ENCODE data around the gene LBR. TPM values are rescaled to one million over a fixed set of nuclear protein-coding genes. Genes with fewer than 3 reads are reported as not detected.
"Not testable (repeated sequence)": the region's sequence is repeated elsewhere in the genome, so short reads cannot be mapped to it uniquely, and the experiment has no call there.

Gene LBR
- total RNA-seq, 2 donors from 2014 or later = 18.2 to 21.1 TPM

- intact Hi-C loops (cut with DNase I) = no loop called here
- no peak for ATAC-seq
These were observed 20.1 kb downstream of the LBR start for GRCh38 chr1:225407755-225408154.

GRCh38 chr1:225406976-225407725, 20.7 kb downstream of the LBR start:
- intact Hi-C loops (cut with DNase I) = no loop called here

More at GRCh38 chr1:225407755-225408154, 20.1 kb downstream of the LBR start:
- DNase-seq = no peak

GRCh38 chr1:225400968-225401367, 26.9 kb downstream of the LBR start:
- DNase-seq (no peak), ATAC-seq (no peak)
- intact Hi-C loops (cut with DNase I) = no loop called here

More at GRCh38 chr1:225406976-225407725, 20.7 kb downstream of the LBR start:
- DNase-seq = no peak
- no peak for ATAC-seq

- no peak for ATAC-seq
- DNase-seq = no peak
- intact Hi-C loops (cut with DNase I) = no loop called here
These were observed 31.5 kb downstream of the LBR start for GRCh38 chr1:225396357-225396756.

GRCh38 chr1:225389843-225390242, 38.0 kb downstream of the LBR start:
- ATAC-seq (no peak), DNase-seq (no peak)
- intact Hi-C loops (cut with DNase I) = no loop called here

- no peak for ATAC-seq
- intact Hi-C loops (cut with DNase I) = no loop called here
- no peak for DNase-seq
These were observed 39.5 kb downstream of the LBR start for GRCh38 chr1:225388372-225388771.

GRCh38 chr1:225386860-225387259, 41.0 kb downstream of the LBR start:
- DNase-seq; ATAC-seq; intact Hi-C loops (cut with DNase I): not testable (repeated sequence)

GRCh38 chr1:225380691-225381090, 47.1 kb downstream of the LBR start:
- ATAC-seq = no peak
- intact Hi-C loops (cut with DNase I) = no loop called here
- no peak for DNase-seq

- peak; percentile 28 for DNase-seq
- intact Hi-C loops (cut with DNase I) = no loop called here
- ATAC-seq = peak; percentile 82 to 83
These were observed 49.0 kb downstream of the LBR start for GRCh38 chr1:225378880-225379279.

- intact Hi-C loops (cut with DNase I) = no loop called here
- ATAC-seq (no peak), DNase-seq (no peak)
These were observed 52.8 kb downstream of the LBR start for GRCh38 chr1:225374996-225375395.

GRCh38 chr1:225373155-225373554, 54.7 kb downstream of the LBR start:
- ATAC-seq = no peak
- intact Hi-C loops (cut with DNase I) = no loop called here
- DNase-seq = no peak

GRCh38 chr1:225371366-225372010, 56.4 kb downstream of the LBR start:
- ATAC-seq (no peak), DNase-seq (no peak)
- intact Hi-C loops (cut with DNase I) = no loop called here

- intact Hi-C loops (cut with DNase I) = no loop called here
- no peak for DNase-seq
- no peak for ATAC-seq
These were observed 59.7 kb downstream of the LBR start for GRCh38 chr1:225368036-225368552.

- ATAC-seq (no peak), DNase-seq (no peak)
- intact Hi-C loops (cut with DNase I) = no loop called here
These were observed 61.3 kb downstream of the LBR start for GRCh38 chr1:225366552-225366951.

GRCh38 chr1:225366018-225366417, 61.8 kb downstream of the LBR start:
- intact Hi-C loops (cut with DNase I) = no loop called here

GRCh38 chr1:225364439-225364838, 63.4 kb downstream of the LBR start:
- intact Hi-C loops (cut with DNase I) = no loop called here
- DNase-seq (no peak), ATAC-seq (no peak)

More at GRCh38 chr1:225366018-225366417, 61.8 kb downstream of the LBR start:
- no peak for ATAC-seq
- DNase-seq = no peak

GRCh38 chr1:225362805-225363204, 65.0 kb downstream of the LBR start:
- intact Hi-C loops (cut with DNase I) = no loop called here
- no peak for DNase-seq
- no peak for ATAC-seq

- intact Hi-C loops (cut with DNase I) = no loop called here
- ATAC-seq (no peak), DNase-seq (no peak)
These were observed 66.7 kb downstream of the LBR start for GRCh38 chr1:225361176-225361575.

- intact Hi-C loops (cut with DNase I) = no loop called here
- no peak for ATAC-seq
- no peak for DNase-seq
These were observed 67.7 kb downstream of the LBR start for GRCh38 chr1:225360119-225360518.

GRCh38 chr1:225355863-225356262, 72.0 kb downstream of the LBR start:
- DNase-seq (no peak), ATAC-seq (no peak)
- intact Hi-C loops (cut with DNase I) = no loop called here

- ATAC-seq = peak in 1 of 2 donors; percentile 43
- no peak for DNase-seq
- intact Hi-C loops (cut with DNase I) = no loop called here
These were observed 72.9 kb downstream of the LBR start for GRCh38 chr1:225354906-225355305.

Data from left cardiac atrium (tissue), 4 donors.